Ishikawa (cell line): Measurements from ENCODE around the gene OR2T8.

ENCODE experiments used
- CREB1 ChIP-seq: IDR thresholded peaks from 2 replicates; pipeline ENCODE4 v1.6.1; 2012; ENCODE audit warnings: low read depth
- TAF1 ChIP-seq: IDR thresholded peaks from 2 replicates; pipeline ENCODE4 v1.6.1; 2012; ENCODE audit warnings: low read depth, mild to moderate bottlenecking
- YY1 ChIP-seq: IDR thresholded peaks from 2 replicates; pipeline ENCODE4 v1.6.1; 2012; ENCODE audit warnings: low read depth

- TF ChIP-seq YY1 (no peak), CREB1 (no peak), TAF1 (no peak)
These were observed 15.7 kb downstream of the OR2T8 start for GRCh38 chr1:247935781-247936180.
